Stimulated activated effector memory CD8-positive, alpha-beta T cell treated with anti-CD3 and anti-CD28 coated beads, Interleukin-12 subunit alpha, Interleukin-12 subunit beta, amount 100 ng/mL, for 72 hours (primary cell): ENCODE data around the gene UBE2D4.
"Not testable (repeated sequence)": the region's sequence is repeated elsewhere in the genome, so short reads cannot be mapped to it uniquely, and the experiment has no call there.

ENCODE experiments used
- ATAC-seq: fragments of 150-1000 bp; cut with Tn5 transposase; 2 replicates; pipeline ENCODE4 v1.10.0; 2021
- DNase-seq, 2 donors: peaks; one replicate each; pipeline ENCODE4 v3.0.0; 2021 to 2022; ENCODE audit warnings: low spot score in 2 of 2
- H3K27ac Mint-ChIP-seq: one replicate; pipeline ENCODE4 v1.8.0; 2022; ENCODE audit warnings: mild to moderate bottlenecking, mixed read lengths
- H3K36me3 Mint-ChIP-seq: one replicate; pipeline ENCODE4 v1.8.0; 2022; ENCODE audit warnings: mild to moderate bottlenecking, mixed read lengths
- H3K4me1 Mint-ChIP-seq: one replicate; pipeline ENCODE4 v1.8.0; 2022; ENCODE audit warnings: mixed read lengths
- H3K4me3 Mint-ChIP-seq: one replicate; pipeline ENCODE4 v1.8.0; 2022; ENCODE audit warnings: mild to moderate bottlenecking, mixed read lengths
- H3K9me3 Mint-ChIP-seq: one replicate; pipeline ENCODE4 v1.8.0; 2022; ENCODE audit warnings: mixed read lengths

Gene UBE2D4

DNA sequence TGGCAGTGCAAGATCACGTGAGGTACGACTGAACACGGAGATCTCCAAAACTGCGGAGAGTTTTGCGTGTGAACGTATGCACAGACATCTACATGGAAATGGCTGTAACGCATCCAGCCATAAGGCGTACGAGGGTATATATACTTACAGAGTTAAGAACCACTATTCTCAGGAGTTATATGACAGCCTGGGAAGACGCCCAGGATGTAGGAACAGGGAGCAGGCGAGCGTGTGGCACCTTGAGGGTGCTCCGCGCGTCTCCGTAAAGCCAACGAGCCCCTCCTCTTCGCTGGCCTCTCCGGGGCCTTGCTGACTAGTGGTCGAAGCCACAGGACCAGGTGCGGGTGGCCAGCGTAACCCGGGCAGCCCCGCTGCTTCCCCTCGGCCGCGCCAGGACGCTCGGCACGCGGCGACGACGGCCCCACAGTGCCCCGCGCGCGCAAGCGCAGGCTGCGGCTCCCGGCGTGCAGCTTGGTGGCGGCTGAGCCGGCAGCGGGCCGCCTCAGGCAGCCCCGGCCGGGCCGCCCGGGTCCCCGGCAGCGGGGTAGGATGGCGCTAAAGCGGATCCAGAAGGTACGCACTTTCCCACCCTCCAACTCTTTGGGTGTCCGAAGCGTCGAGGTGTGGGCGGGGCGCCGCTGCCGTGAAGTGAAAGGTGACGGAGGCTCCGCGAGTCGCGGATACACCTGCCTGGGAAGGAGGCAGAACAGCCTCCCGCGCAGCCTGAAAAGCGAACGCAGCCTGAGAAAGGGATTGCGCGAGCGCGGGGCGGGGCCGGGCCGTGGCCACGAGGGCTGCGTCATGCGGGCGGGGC lies at the start of gene UBE2D4:
Gene UBE2D4 (plus strand): TSS at position 453 of the 814 bp plus-strand sequence. CDS start 97 bp downstream, at position 550.
- Mint-ChIP-seq H3K27ac (peak within 1 kb of the TSS; percentile 86), H3K36me3 (no peaks in the 10 kb centered on the region)

DNA sequence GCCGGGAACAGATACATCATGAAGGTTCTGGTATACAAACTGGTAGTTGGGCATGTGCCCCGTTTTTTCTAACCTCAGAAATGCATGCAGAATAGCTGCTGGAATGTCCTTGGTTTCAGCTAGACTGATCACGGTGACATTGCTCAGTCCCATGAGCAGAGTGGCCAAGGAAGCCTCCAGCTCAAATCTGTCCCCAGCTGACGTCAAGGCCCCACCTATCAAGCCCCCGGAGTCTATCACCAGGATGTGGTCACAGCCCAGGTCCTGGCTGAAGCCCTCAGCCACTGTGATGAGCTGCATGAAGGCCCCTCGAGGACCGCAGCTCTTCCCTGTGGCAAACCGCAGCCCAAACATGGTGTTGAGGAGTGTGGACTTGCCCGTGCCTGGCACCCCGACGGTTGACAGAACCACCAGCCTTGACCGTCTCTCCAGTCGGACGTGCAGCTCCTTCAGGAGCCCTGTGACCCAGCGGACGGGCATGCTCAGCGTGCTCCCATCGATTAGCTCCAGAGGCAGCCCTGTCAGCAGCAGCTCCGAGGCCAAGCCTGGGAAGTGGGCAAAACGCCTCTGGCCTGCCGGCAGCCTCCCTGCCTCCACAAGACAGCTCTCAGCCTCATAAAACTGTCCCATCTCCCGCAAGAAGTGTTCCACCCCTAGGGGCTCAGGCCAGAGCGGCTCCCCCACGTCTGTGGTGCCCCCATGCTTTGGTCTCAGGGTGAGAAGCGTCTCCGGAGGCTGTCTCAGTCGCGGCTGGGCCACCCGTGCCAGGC lies 49.1 kb upstream of the UBE2D4 start:
- H3K9me3 Mint-ChIP-seq = no peaks in the 10 kb centered on the region
- H3K4me3 Mint-ChIP-seq = no peak overlapping the region
- ATAC-seq (no peak), DNase-seq (no peak)
- H3K36me3 Mint-ChIP-seq = peaks cover 57% of the 10 kb centered on the region
- no peak overlapping the region for H3K27ac Mint-ChIP-seq
- peaks cover 22% of the 10 kb centered on the region for H3K4me1 Mint-ChIP-seq

More for the DNA sequence above, at the start of gene UBE2D4:
- Mint-ChIP-seq H3K4me3 (peak within 1 kb of the TSS; percentile 84), H3K4me1 (peaks cover 40% of the 10 kb centered on the region), H3K9me3 (no peaks in the 10 kb centered on the region)
- DNase-seq (peak; percentile 79 to 95), ATAC-seq (peak; percentile 97)

- peaks cover 67% of the 10 kb centered on the region for H3K36me3 Mint-ChIP-seq
- no peak overlapping the region for H3K4me3 Mint-ChIP-seq
- ATAC-seq = no peak
- peaks cover 12% of the 10 kb centered on the region for H3K4me1 Mint-ChIP-seq
- no peak overlapping the region for H3K27ac Mint-ChIP-seq
- no peaks in the 10 kb centered on the region for H3K9me3 Mint-ChIP-seq
- no peak for DNase-seq
Observed at GRCh38 chr7:43877968-43878864, 48.0 kb upstream of the UBE2D4 start.

DNA sequence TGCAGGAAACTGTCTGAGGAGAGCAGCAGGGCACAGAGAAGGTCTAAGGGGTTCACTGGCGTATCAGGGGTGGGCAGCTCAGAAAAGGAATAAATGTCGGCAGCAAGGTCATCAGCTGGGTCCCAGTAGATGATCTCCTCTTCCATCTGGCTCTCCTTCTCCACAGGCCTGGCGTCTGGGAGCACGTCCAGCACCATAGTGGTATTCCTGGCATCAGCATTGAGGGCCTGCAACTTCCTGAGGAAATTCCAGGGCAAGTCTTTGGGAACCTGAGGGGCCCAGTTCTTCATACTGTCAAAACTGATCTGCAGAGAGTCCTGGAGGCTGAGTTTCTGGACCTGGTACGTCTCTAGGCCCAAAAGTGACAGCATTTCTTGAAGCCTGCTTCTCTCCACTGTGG lies 47.4 kb upstream of the UBE2D4 start:
- Mint-ChIP-seq H3K9me3 (no peaks in the 10 kb centered on the region), H3K36me3 (peaks cover 74% of the 10 kb centered on the region), H3K4me3 (no peak overlapping the region), H3K4me1 (peaks cover 10% of the 10 kb centered on the region), H3K27ac (peak overlapping the region; percentile 71)
- ATAC-seq (no peak), DNase-seq (no peak)

GRCh38 chr7:43879477-43879876 lies 46.8 kb upstream of the UBE2D4 start:
- DNase-seq = no peak
- H3K4me1 Mint-ChIP-seq = peaks cover 10% of the 10 kb centered on the region
- peaks cover 80% of the 10 kb centered on the region for H3K36me3 Mint-ChIP-seq
- no peak overlapping the region for H3K4me3 Mint-ChIP-seq
- H3K9me3 Mint-ChIP-seq = no peaks in the 10 kb centered on the region
- peak overlapping the region; percentile 71 for H3K27ac Mint-ChIP-seq
- ATAC-seq = no peak

DNA sequence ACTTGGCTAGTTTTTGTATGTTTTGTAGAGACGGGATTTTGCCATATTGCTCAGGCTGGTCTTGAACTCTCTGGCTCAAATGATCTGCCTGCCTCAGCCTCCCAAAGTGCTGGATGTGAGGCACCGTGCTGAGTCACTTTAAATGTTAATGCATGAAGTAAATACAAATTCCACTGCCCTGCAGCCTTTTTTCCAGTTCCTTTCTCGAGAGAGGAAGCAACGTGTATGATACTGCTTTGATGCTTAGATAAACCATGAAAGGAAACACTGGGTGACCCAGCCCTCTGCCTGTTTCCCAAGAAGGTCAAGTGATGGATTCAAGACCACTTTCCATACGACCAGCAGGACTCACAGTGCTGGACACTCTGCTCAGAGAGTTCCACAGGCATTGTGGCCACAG lies 45.6 kb upstream of the UBE2D4 start:
- no peak overlapping the region for H3K4me3 Mint-ChIP-seq
- H3K27ac Mint-ChIP-seq = no peak overlapping the region
- H3K9me3 Mint-ChIP-seq = no peaks in the 10 kb centered on the region
- ATAC-seq (no peak), DNase-seq (no peak)
- peaks cover 89% of the 10 kb centered on the region for H3K36me3 Mint-ChIP-seq
- H3K4me1 Mint-ChIP-seq = peaks cover 4% of the 10 kb centered on the region

GRCh38 chr7:43884209-43884608 lies 42.0 kb upstream of the UBE2D4 start:
- H3K36me3 Mint-ChIP-seq = peaks cover 70% of the 10 kb centered on the region
- H3K27ac Mint-ChIP-seq = peak overlapping the region; percentile 18

DNA sequence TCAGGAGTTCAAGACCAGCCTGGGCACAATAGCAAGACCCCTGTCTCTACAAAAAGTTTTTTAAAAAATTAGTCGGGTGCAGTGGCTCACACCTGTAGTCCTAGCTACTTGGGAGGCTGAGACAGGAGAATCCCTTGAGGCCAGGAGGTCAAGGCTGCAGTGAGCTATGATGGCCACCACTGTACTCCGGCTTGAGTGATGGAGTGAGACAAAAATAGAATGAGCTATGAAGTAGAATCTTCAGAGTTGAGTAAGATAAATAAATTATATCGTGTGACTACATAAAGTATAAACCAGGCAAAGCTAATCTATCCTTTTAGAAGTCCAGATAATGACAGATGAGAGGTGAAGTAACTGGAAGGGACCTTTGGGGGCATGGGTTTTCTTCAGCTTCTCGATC lies 41.6 kb upstream of the UBE2D4 start:
- Mint-ChIP-seq H3K9me3 (no peaks in the 10 kb centered on the region), H3K36me3 (peaks cover 66% of the 10 kb centered on the region), H3K4me3 (no peak overlapping the region), H3K27ac (no peak overlapping the region), H3K4me1 (peaks cover 12% of the 10 kb centered on the region)
- ATAC-seq (no peak), DNase-seq (no peak)

More at GRCh38 chr7:43884209-43884608, 42.0 kb upstream of the UBE2D4 start:
- no peak for DNase-seq
- ATAC-seq = no peak
- Mint-ChIP-seq H3K4me1 (peaks cover 8% of the 10 kb centered on the region), H3K4me3 (no peak overlapping the region), H3K9me3 (no peaks in the 10 kb centered on the region)

GRCh38 chr7:43888993-43889945 lies 37.0 kb upstream of the UBE2D4 start:
- H3K9me3 Mint-ChIP-seq = no peaks in the 10 kb centered on the region
- DNase-seq (no peak), ATAC-seq (peak; percentile 75)
- no peak overlapping the region for H3K27ac Mint-ChIP-seq
- H3K4me1 Mint-ChIP-seq = peaks cover 43% of the 10 kb centered on the region
- no peak overlapping the region for H3K4me3 Mint-ChIP-seq
- peaks cover 30% of the 10 kb centered on the region for H3K36me3 Mint-ChIP-seq

- peaks cover 43% of the 10 kb centered on the region for H3K4me1 Mint-ChIP-seq
- DNase-seq = no peak
- no peak overlapping the region for H3K4me3 Mint-ChIP-seq
- H3K9me3 Mint-ChIP-seq = no peaks in the 10 kb centered on the region
- no peak overlapping the region for H3K27ac Mint-ChIP-seq
- ATAC-seq = no peak
- H3K36me3 Mint-ChIP-seq = peaks cover 26% of the 10 kb centered on the region
Observed at GRCh38 chr7:43890468-43890867, 35.8 kb upstream of the UBE2D4 start.

DNA sequence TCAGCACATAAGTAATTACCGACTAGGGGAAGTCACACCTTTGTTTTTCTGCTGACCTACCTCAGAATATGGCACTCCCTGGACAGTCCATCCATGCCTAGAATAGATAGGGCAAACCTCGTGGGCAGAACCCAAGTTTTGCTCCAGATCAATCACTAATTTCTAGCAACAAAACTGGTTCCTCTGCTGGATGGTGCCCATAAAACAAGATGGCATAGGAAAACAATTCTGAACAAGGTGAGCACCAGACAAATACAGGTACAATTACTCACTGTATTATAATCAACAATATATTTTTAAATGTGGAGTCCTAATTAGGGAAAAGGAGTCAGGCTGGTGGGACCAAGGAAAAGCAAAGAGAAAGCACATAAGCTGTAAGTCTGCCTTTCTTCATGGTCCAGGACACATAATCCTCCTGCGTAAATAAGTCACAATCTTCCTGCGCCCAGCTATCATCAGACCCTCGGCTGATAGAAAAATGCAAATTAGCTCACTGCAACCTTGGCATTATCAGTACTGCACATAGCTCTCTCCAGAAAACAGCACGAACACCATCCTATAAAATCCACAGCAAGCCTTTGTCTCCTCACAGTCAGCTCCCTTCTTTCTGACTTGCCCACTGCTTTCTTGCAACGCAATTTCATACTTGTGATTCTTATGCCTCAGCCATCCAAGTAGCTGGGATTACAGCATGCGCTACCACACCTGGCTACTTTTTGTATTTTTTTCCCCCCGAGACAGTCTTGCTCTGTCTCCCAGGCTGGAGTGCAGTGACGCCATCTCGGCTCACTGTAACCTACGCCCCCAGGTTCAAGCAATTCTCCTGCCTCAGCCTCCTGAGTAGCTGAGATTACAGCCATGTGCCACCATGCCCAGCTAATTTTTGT lies 34.9 kb upstream of the UBE2D4 start:
- H3K9me3 Mint-ChIP-seq = no peaks in the 10 kb centered on the region
- H3K4me3 Mint-ChIP-seq = no peak overlapping the region
- H3K27ac Mint-ChIP-seq = no peak overlapping the region
- H3K36me3 Mint-ChIP-seq = peaks cover 24% of the 10 kb centered on the region
- peaks cover 43% of the 10 kb centered on the region for H3K4me1 Mint-ChIP-seq
- ATAC-seq (no peak), DNase-seq (no peak)

GRCh38 chr7:43895847-43896415 lies 30.3 kb upstream of the UBE2D4 start:
- Mint-ChIP-seq H3K9me3 (no peaks in the 10 kb centered on the region), H3K4me1 (peaks cover 25% of the 10 kb centered on the region), H3K4me3 (no peak overlapping the region), H3K27ac (no peak overlapping the region), H3K36me3 (peaks cover 16% of the 10 kb centered on the region)
- no peak for ATAC-seq
- no peak for DNase-seq

DNA sequence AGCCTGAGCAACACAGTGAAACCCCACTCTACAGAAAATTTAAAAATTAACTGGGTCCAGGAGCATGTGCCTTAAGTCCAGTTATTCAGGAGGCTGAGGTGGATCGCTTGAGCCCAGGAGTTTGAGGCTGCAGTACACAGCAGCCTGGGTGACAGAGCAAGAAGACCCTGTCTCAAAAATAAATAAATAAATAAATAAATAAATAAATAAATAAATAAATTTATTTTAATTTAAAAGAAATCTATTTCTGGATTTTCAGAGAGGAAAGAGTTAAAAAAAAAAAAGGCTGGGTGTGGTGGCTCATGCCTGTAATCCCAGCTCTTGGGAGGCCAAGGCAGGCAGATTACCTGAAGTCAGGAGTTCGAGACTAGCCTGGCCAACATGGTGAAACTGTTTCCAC lies 27.7 kb upstream of the UBE2D4 start:
- not testable (repeated sequence) for ATAC-seq, H3K9me3 Mint-ChIP-seq, H3K4me3 Mint-ChIP-seq, H3K27ac Mint-ChIP-seq, DNase-seq, H3K36me3 Mint-ChIP-seq
- peaks cover 32% of the 10 kb centered on the region for H3K4me1 Mint-ChIP-seq
